Activated CD8-positive, alpha-beta memory T cell treated with anti-CD3 and anti-CD28 coated beads for 36 hours (primary cell): ENCODE data around the gene KRT82. TPM values are rescaled to one million over a fixed set of nuclear protein-coding genes. Genes with fewer than 3 reads are reported as not detected.

Source experiments
- CTCF ChIA-PET: fragments of 350-600 bp; sonication (Branson Sonifier 250); formaldehyde crosslinking; loops from one replicate; lab custom pipeline; 2021; ENCODE audit warnings: antibody characterized with exemption; lab: Charles Lee
- POLR2A ChIA-PET: fragments of 350-600 bp; sonication (Branson Sonifier 250); formaldehyde crosslinking; loops from one replicate; lab custom pipeline; 2021; ENCODE audit warnings: antibody characterized with exemption; lab: Charles Lee
- total RNA-seq, 2 experiments: library from RNA; stranded (reverse); gene quantifications; one replicate each; pipeline ENCODE4 v1.2.3, GENCODE V29; 2021

Gene KRT82
- total RNA-seq, 2 experiments from 2014 or later = not detected

DNA sequence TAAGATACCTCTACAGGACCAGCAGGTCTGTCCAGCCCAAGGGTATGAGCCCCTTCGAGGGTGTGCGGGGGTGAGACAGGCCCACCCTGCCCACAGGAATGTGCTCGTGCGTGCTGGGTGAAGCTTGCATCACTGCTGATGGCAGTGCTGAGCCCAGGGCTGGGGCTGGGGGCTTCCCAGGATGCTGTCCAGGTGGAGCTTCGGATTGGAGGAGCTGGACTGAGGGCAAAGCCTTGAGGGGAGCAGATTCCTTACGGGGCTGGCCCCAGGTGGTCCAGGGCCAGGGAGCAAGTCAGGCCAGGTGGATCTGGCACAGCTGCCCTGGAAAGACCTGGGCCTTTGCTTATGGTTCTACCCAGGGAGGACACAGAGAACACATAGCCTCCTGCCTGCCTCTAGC, 36.3 kb downstream of the KRT82 start:
- ChIA-PET POLR2A (no interaction called here), CTCF (no interaction called here)

DNA sequence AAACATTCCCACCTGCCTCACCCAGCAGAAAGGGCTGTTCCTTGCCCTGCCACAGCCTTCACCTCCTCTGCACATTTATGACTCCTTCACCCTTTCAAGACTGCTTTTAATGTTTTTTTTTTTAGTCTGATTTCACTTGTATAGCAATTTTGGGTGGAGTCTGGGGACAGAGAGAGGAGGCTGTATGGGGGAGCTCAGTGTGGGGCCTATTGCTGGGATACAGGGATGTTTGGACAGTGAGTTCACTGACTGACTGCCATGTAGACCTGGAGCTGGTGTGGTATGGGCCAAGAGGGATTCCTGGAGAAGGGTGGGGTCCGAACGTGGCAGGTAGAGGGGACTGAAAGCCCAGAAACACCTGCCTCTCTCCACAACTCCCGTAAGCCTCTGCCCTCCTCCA, 36.9 kb downstream of the KRT82 start:
- ChIA-PET POLR2A (no interaction called here), CTCF (no interaction called here)

DNA sequence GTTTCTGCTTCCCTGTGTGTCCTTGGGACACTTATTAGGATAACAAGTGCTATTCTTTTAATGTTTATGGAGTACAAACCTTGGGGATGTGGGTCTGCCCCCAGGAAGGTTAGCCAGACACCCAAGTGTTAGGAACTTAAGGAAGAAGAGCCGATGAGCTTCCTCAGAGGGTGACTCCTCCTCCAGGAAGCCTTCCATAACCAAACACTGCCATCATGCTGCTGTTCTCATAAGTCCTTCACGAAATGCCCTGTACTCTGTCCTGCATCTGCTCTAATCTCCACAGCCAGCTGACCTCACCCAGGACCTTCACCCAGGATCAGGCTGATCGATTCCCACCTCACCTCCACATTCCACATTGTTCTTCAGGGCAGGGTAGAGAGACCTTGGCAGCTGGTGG, 37.6 kb downstream of the KRT82 start:
- ChIA-PET CTCF (no interaction called here), POLR2A (no interaction called here)

DNA sequence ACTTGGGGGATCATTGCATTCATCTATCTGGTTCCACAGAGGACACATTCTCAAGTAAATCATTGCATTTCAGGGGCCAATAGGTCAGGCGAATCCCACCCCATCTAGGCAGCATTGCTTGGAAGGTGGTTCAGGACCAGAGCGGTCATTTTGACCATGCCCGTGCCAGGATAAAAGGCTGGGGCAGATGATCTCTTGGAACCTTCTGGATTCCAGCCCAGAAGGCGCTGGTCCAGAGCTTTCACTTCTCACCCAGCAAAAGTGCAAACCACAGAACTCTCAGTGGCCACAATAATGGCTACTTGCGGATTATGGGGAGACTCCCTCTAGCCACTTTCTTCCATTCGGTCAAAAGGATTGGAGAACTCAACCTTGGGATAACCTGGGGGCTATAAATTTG, 38.3 kb downstream of the KRT82 start:
- ChIA-PET CTCF (no interaction called here), POLR2A (no interaction called here)

DNA sequence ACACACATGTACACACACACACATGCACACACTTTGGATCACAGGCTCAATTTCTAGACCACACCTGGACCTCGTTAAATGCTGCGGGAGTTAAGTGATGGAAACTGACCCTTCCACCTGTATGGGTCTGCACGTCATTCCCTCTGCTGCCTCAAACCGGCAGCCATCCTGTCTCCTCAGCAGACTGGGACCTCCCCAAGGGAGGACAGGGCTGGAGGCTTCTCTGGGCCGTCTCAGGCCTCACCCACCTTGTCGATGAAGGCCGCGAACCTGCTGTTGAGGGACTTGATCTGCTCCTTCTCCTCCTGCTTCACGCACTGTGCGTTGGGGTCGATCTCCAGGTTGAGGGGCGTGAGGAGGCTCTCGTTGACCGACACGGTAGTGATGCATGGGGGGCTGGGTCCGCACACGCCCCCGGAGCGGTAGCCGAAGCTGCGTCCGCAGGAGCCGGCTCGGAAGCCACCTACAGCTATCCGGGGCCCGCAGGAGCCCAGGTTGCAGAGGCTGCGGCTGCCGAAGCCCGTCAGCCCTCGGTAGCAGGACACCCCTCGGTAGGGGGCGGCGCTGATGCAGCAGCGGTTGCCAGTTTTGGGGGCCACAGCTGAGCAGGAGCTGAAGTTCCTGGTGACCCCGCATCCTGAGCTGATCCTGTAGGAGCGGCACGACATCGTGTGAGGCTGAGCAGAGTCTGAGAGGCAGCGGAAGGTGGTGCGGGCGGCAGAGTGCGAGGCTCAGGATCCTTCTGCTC, 39.2 kb downstream of the KRT82 start, which contains the start of gene KRT85:
Gene KRT85, minus strand, starts transcription at position 744 of the 748 bp plus-strand sequence. Its CDS starts 76 bp downstream, at position 668.
- CTCF ChIA-PET = no interaction called here
- POLR2A ChIA-PET = no interaction called here

DNA sequence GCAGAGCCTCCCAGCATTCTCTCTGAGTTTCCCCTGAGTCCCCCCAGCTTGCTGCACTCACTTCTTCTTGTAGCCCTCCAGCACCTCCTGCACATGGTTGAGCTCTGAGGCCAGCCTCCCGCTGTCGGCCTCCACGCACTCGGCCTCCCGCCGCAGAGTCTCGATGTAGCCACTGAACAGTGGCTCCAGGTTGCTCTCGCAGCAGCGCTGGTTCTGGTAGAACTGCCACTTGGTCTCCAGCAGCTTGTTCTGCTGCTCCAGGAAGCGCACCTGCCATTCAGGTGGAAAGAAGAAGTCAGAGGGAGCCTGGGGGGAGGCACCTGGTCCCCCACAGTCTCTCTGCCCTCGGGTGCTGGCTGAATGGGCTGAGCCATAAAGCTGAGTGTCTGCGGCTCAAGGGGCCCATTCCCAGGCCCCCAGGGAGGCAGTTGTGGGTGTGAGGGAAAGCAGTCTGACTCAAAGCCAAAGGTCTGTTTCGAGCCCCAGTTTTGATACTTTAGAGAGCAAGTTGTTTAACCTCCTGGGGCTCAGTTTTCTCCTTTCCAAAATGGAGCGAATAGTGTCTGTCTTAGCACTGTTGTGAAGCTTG, 41.1 kb downstream of the KRT82 start:
- ChIA-PET POLR2A (no interaction called here), CTCF (interaction anchor here (0.6 to 1.8 kb wide), 2 partner anchors 109 to 515 kb away, joined by 3 to 6 read pairs; no protein-coding TSS in a partner anchor)

DNA sequence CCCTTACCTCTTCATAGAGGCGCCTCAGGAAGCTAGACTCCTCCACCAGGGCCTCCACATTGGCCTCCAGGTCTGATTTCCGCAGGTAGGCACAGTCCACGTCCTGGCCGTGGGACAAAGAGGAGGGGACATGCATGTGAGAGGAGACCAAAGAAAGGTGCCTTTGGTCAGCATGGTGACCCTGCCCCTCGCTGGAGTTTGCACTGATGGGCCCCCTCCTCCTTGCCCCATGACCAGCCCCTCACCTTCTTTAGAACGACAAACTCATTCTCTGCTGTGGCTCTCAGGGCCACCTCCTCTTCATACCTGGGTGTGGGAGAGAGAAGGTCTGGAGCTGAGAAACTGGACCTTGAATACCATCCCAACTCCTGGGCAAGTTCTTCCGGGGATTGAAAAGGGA, 42.1 kb downstream of the KRT82 start:
- ChIA-PET POLR2A (no interaction called here), CTCF (interaction anchor here (0.6 to 1.8 kb wide), 2 partner anchors 516 to 521 kb away, joined by 3 to 6 read pairs; no protein-coding TSS in a partner anchor)

DNA sequence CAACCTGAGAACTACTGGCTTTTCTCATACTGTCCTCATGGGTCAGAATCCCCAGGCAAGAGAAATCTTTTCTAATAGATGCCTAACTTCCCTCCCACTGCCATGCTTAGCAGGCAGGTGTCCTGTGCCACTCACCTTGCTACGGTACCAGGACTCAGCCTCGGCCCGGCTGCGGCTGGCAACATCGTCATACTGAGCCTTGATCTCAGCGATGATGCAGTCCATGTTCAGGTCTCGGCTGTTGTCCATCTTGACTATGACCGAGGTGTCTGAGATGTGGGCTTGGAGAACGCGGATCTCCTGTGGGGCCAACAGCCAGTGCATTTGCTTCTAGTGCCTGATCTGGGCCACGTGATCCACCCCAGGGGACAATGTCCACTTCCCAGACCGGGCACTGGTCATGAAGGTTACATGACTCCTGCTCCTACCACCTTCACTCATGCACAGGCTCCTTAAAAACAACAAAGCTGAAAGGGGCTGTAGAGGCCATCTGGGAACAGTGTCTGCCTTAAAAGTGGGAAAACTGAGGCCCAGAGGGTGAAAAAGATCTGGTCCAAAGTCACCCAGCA, 42.9 kb downstream of the KRT82 start:
- ChIA-PET POLR2A (no interaction called here), CTCF (no interaction called here)

DNA sequence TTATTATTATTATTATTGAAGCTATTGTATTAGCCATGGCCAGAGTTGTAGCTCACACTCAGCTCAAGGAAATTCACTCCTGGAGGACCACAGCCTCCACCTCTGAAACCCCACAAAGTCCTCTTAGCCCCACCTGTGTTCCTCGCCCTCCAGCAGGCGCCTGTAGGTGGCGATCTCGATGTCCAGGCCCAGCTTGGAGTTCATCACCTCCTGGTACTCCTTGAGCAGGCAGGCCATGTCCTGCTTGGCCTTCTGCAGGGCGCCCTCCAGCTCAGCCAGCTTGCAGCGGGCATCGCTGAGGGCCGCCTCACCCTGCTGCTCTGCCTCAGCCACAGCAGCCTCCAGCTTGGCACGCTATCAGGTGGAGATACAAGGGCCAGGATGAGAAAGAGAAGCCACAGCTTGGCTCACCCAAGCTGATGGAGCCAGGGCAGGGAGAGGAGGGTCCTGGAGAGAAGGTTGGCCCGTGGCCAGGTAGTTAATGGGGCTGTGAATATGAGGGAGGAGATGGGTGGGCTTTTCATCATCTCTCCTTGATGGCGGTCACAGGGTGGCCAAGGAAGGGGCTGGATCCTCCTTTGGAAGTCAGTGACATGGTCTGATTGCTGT, 43.9 kb downstream of the KRT82 start:
- ChIA-PET CTCF (interaction anchor here (0.7 to 1.7 kb wide), 2 partner anchors 34 to 518 kb away, joined by 3 to 4 read pairs; no protein-coding TSS in a partner anchor), POLR2A (no interaction called here)

DNA sequence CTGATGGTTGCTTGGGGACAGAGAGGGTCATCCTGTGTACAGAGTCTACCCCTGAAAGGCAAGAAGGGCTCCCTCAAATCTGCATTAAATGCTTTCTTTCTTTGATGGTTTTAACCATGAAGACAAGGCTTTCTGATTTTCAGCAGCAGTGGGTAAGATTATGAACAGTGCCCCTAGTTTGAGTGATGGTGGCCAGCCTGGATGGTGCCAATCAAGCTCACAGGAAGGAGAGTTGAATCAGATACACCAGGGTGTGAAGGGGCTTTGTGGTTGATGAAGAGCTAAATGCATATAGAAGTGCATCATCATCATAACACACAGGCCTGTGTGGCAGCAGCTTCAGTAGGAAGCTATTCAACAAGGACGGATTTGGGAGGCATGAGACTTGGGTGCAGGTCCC, 44.6 kb downstream of the KRT82 start:
- ChIA-PET CTCF (interaction anchor here (0.7 to 1.7 kb wide), 2 partner anchors 34 to 519 kb away, joined by 3 to 4 read pairs; no protein-coding TSS in a partner anchor), POLR2A (no interaction called here)

DNA sequence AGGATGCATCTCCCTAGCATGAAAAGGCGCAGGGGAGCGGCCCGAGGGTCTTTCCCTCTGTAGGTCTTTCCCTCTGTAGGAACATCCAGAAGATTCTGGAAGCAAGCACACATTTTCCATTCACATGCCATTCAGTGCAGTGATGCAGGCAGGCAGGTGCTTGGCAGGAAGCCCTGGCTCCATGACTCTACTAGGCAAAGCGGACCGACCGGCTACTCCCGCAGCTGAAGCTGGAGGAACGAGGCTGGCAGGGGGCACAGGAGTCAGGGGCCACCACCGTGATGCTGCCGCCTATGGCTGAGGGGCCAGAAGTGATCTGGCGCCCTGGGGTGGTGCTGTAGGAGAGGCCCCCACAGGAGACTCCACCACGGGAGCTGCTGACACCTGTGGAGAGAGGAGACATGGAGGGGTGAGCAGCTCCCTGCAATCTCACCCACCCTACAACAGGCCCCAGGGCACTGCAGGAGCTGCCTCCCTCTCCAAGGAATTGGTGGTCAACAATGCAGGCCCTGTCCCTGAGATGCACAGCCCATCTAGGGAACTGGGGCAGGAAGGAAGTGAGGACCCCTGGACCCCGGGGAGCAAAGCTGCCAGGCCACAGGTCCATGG, 45.4 kb downstream of the KRT82 start:
- CTCF ChIA-PET = no interaction called here

DNA sequence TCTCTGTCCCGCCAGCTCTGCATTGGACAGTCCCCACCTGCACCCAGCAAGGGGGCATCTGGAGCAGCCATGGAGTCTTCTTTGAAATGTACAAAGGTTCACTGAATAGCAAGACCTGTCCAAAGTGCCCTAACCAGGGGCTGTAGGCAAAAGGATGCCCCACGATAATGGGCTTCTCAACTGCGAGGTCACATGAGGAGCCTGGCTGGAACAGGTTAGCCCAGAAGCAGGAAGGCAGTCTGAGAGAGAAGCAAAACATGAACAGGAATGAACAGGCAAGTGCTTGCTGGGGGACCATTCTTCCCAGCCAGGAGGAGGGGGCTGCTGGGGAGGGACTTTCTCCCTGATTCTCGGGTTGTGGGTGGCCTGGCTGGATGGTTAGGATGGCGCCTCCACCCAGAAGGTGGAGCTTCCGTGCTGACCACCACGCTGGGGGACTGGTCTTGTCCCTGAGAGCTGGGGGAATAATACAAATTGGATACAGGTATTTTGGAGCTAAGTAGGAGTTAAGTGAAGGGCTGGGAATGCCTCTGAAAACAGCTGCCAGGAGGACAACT, 46.0 kb downstream of the KRT82 start:
- ChIA-PET POLR2A (no interaction called here), CTCF (no interaction called here)

More for the DNA sequence above, 45.4 kb downstream of the KRT82 start:
- POLR2A ChIA-PET = no interaction called here

DNA sequence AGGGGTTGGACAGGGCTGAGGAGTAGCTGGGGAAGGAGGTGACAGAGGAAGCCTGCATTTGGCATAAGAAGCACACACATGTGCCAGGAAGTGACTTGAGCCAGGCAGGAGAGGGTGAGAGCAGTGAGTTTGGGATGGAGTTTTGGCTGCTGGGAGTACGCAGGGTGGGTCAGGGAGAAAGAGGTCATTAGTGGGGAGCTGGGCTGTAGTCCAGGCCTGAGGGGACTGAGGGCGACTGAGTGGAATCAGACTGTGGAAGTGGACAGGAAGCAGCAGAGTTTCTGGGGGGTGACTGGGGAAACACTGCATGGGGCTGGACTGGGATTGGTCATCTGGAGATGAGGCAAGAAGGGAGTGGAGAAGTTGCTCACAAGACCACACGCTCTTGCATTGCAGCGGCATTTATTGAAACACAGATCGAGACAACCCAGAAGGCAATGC, 46.5 kb downstream of the KRT82 start:
- ChIA-PET POLR2A (no interaction called here), CTCF (interaction anchor here (1.3 kb wide), 1 partner anchor 203 kb away, joined by 3 read pairs; no protein-coding TSS in a partner anchor)

DNA sequence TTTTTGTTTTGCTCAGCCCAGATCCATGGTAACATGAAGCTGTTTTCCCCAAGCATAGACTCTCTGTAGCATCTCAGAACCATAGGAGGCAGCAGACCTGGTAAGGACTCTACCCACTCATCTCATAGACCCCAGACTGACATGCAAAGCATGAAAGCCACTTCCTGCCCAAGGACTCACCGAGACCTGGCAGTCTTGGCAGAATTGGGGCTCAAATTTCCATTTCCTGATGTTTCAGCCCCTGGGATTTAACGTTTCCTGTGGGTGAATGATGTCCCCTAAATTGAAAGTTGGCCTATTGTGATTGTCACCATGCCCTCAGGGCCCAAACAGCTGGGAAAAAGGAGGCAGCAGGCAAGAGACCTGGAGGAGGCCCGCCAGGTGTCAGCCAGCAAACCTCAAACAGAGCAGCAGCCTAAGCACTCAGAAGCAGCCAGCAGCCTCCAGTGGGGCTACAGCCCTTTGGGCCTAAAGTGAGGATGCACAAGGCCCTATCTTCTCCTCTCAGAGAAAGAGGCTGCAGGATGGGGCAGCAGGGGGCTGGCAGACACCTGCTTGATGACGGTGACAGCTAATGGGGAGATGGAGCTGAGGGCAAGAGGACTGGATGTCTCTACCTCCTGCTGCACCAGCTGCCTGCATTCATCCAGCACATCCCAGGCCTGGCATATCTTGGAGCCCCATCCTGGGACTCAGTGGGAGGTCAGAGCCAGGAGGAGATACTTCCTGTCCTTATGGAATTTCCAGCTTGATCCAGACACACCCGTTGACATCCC, 47.4 kb downstream of the KRT82 start:
- CTCF ChIA-PET = interaction anchor here (0.7 to 1.3 kb wide), 2 partner anchors 14 to 202 kb away, joined by 3 to 4 read pairs; no protein-coding TSS in a partner anchor
- POLR2A ChIA-PET = interaction anchor here (0.6 kb wide), 1 partner anchor 484 kb away, joined by 3 read pairs; no protein-coding TSS in a partner anchor

DNA sequence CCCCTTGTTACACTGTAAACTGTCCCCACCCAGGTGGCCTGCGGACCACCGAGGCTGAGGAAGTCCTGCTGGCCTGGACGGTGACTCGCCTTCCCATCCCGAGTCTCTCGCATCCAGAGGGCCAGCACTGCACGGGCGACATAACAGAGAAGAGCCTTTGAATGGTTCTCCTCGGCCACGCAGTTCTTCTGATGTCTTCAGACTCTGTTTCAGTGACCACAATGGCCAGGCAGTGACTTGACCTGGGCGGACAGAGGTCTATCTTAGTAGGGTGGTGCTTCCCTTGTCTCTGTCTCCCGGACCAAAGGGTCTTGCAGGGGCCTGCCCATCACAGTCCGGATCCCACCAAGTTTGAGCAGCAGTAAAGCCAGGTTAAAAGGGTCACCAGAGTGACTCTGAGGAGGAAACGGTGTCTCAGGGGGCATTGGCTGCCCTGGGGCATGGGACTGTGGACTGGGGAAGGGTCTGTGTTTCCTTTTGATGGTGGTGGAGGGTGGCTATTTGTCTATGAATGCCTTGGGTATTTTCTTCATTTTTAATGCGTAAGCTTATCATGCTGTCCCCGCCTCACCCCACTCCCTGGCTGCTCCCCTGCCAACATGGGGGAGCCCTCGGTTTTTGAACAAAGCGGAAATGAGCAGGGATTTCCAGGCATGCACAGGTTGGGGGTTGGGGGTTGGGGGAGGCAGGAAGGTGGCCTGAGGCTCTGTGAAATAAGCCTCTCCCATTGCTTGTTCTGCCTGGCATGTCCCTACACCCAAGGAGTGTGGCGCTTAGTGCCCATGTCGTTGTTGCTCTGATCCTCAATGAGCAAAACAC, 49.2 kb downstream of the KRT82 start:
- ChIA-PET CTCF (no interaction called here), POLR2A (no interaction called here)

DNA sequence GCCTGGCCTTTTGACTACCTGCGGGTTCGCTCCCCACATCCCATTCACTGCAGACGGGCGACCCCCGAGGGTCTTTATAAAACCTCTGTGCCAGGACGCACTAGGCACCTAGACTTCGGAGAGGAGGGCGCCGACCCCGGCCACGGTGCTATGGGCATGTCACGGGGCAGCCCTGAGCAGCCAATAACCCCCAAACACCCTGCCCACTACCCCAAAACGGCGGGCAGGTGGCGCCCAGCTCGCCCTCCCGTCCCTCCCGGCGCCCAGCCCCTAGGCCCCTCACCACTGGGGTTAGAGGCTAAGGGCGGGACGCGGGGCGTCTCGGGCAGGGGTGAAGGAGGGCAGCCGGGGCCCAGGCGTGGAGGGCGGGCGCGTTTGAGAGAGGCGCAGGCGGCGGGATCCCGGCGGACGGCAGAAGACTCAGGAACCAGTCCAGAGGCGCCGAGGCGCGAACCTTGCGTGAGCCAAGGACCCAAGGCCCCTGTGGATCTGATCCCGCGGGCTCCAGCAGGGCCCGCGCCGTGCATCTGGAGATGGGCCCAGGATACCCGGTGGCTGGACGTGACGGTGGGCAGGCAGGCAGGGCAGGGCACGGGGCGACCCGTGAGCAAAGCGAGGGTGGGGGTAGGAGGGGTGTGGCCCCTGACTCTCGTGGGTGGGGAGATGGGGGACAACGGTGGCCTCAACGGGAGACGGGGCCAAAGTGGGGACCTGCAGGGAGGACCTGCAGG, 49.9 kb downstream of the KRT82 start:
- ChIA-PET POLR2A (no interaction called here), CTCF (no interaction called here)

DNA sequence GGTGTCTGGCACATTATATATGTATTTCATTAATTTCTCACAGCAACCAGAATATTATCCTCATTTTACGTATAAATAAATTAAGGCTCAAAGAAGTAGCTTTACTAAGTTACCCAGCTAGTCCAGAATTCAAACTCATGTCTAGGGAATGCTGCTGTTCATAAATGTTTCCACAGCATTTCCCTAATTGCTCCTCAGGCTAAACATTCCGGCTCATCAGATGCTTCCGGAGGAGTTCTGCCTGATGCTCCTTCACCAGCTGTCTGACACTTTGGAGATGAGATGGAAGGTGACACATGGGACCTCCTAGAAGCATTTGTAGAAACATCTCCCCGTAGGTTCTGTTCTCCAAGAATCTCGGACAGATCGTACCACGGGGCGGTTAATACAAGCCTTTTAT, 51.0 kb downstream of the KRT82 start:
- POLR2A ChIA-PET = no interaction called here
- CTCF ChIA-PET = interaction anchor here (0.9 kb wide), 1 partner anchor 10 kb away, joined by 3 read pairs; no protein-coding TSS in a partner anchor
